Measurements from ENCODE around the gene LHFPL3.
"Not testable (repeated sequence)": the region's sequence is repeated elsewhere in the genome, so short reads cannot be mapped to it uniquely, and the experiment has no call there.

The LHFPL3 gene

DNA sequence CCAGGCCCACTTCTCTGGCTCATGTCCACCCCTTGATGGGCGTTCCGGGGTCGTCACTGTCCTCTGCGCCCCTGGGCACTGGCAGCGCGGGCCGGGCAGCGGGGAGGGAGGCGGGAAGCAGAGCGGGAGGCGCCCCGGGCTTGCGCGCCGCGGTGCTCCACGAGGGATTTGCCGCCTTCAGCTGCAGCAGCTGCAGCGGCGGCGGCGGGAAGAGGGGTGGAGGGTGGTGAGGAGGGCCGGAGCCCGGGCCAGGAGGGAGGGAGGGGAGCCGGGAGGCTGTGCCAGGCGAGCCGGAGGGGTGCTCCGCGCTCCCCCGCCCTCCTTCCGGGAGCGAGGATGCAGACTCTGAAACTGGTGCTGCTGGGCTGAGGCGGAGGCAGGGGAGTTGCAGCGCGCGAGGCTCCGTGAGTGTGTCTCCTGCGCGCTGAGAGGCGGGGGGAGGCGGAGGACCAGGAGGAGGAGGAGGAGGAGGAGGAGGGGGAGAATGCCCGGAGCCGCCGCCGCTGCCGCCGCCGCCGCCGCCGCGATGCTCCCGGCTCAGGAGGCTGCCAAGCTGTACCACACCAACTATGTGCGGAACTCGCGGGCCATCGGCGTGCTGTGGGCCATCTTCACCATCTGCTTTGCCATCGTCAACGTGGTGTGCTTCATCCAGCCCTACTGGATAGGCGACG lies at the start of gene LHFPL3:
Gene LHFPL3, plus strand, starts transcription at position 308 of the 674 bp plus-strand sequence.
- no peak for DNase-seq (ENCODE audit: low read depth)

DNA sequence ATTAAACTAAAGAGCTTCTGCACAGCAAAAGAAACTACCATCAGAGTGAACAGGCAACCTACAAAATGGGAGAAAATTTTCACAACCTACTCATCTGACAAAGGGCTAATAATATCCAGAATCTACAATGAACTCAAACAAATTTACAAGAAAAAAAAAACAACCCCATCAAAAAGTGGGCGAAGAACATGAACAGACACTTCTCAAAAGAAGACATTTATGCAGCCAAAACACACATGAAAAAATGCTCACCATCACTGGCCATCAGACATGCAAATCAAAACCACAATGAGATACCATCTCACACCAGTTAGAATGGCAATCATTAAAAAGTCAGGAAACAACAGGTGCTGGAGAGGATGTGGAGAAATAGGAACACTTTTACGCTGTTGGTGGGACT lies 46.7 kb upstream of the LHFPL3 start:
- not testable (repeated sequence) for DNase-seq (ENCODE audit: low read depth)

DNA sequence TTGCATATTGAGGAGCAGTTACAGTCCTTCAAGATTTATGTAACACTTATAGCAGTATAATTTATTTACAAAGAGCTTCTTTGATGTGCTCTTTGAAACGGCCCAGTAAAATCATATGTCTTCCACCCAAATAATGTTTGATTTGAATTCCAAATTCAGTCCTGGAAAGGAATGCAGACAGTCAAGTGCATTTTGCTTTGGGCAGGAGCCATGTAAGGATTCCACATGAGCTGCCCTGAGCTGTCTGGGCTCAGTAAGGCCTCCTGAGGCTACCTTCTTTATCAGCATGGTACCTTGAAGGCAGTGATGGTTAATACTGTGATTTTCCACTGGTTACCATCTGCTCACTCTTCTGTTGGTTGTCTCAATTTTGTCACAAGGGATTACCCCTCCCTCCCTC lies 41.6 kb upstream of the LHFPL3 start:
- no peak for DNase-seq (ENCODE audit: low read depth)

DNA sequence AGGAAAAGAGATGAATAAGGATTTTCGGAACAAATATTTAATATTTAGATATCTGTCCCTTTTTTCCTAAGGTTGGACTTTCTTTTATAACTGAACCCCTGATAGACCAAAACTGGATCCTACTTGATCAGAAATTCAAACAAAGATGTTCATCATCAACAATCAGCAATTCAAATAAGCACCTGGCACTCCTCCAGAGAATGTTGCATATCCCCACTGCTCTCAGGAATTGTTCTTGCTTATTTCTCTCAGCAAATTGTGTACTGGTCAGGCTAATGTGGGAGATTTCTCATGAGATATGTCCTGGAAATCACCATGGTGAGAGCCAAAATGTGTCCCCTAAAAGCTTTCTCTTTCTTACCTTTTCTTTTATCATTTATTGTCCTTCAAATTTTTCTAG lies 40.3 kb upstream of the LHFPL3 start:
- no peak for DNase-seq (ENCODE audit: low read depth)

DNA sequence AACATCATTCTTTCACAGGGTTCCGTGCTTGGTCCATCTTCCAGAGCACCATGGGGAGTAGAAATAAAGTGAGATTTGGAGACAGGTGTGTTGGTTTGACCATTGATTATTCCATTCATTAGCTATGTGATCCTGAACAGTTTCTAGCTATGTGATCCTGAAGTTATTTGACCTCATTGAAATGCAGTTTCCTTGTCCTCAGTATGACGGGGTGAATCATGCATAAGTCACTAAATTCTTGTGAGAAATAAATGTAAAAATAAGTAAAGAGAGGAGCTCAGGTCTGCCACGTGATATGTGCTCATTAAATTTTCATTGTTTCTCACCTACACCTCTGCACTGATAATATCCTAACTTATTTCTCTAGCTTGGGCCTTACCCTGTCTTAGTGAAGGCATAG lies 34.1 kb upstream of the LHFPL3 start:
- no peak for DNase-seq (ENCODE audit: low read depth)

DNA sequence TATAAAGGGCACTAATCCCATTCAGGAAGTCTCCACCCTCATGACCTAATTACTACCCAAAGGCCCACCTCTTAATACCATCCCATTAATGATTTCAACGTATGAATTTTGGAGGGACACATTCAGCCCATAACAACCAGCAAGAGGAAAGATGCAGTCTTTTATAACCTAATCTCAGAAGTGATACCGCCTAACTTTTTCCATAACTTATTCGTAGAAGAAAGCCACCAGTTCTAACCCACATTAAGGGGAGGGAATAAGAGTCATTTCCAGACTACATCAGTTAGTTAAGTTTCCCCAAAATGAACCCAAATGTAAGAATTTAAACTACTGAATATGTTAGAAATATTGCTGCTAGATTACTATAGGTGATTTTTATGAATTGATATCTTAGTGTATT lies 32.1 kb upstream of the LHFPL3 start:
- DNase-seq (ENCODE audit: low read depth) = no peak

DNA sequence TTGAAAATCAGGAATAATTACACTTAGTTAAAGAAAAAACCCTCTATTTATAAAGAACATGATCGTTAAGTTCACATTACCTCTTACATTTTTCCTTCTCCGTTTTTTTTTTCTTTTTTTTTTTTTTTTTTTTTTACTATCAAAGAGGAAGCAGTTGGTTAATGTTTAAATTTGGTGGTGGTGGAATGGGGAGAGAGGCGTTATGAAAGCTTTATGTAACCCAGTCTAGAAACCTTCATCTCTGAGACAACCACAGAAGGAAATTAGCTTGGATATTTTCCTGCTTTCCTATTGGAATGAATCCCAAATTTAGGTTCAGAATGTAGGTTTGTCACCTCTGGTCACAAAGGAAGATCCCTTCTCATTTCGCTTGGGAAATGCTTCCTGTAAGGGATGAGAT lies 31.5 kb upstream of the LHFPL3 start:
- DNase-seq (ENCODE audit: low read depth) = no peak

DNA sequence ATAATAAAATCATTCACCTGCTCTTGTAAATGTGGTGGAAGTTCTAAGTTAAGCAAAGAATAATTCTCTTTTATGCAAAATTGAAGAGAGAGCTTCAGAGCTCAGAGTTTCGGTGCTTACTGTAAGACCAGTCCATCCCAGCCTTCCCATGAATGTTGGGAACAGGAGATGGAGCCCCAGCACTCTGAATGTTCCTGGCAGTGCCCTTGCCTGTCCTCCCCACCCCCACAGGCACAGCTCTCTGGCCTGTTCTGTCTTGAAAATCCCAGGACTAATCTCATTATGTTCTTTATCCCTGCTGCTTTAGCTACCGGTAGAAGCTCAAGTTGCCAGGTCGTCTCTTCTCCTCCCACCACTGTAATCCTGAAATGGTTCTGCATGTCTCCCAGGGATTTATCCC lies 29.1 kb upstream of the LHFPL3 start:
- no peak for DNase-seq (ENCODE audit: low read depth)

DNA sequence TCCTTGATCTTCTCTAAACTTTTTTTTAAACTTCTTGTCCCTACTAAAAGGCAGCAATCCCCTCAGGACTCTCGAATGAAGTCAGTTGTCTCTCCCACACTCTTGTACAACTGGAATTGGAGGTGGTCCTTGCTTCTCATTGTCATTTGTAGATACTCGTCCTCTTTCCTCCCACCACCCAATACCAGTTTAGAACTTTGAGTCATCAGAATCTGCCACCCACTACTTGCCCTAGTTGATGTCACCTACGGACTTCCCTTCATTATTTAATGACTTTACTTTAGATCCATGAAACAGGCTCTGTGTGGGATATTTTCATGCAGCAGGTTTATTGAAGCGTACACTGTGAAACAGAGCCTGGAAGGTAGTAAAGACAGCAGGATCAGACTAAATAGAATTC lies 28.6 kb upstream of the LHFPL3 start:
- DNase-seq (ENCODE audit: low read depth) = no peak

DNA sequence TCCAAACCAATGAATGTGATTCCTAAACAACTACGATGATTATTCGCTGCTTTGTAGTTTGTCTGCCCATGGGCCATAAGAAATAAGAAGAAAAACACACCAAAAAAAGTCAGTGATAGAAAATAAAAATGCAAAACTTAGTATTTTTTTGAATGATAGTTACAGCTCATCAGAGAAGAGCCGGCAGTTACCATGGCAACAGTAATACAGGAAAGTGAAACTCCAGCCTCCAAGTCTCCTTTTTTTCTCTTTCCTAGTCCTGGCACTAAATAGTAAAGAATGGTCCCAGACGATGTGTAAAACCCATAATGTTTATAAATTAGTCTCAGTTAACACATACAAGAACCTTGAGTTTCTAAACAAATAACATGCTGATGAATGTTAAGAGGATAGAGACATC lies 21.6 kb upstream of the LHFPL3 start:
- no peak for DNase-seq (ENCODE audit: low read depth)

DNA sequence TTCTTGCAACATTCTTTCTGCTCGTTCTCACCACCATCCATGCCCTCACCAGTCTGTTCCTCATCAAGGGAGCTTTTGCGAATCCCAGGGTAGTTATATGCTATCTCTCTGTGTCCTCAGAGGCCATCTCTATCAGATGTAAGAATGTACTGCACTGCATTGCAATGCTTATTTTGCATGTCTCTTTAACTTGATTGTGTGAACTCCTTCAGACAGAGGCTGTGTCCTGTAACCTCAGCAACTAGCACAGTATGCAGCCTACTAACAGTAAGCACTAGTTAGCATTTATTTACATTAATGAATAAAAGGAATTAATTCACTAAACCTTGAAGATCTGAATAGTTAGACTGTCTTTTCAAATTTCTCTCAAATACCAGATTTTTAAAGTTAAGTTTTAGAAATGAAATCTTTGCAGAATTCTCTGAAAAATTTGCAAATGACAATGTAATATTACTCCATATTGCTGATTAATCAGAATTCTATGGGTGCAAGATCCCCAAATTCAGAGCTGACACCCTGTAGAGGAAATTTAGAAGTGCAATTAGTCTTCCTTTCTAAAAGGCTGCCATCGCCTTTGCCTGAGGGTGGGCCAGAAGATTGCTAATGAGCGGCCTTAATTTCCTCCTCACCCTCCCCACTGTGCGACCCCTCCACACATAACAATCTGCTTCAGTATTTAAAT lies 10.3 kb upstream of the LHFPL3 start:
- no peak for DNase-seq (ENCODE audit: low read depth)

DNA sequence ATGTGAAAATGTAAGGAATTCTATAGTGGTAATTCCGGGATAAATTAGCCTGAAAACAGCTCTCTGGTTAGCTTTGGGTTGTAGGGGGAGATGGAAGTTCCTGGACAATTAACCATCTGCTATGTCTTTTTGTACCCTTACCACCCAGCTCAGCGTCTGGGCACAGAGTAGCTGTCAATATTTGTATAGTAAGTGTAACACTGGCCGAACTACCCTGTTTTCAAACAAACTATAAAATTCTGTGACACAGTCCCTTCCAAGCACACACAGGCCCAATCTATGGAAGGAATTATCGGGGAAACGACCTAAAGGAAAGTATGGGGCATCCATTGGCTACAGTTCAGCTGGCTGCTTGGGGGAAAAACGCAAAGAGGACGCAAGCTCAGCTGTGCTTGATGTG lies 869 bp upstream of the LHFPL3 start:
- no peak for DNase-seq (ENCODE audit: low read depth)

DNA sequence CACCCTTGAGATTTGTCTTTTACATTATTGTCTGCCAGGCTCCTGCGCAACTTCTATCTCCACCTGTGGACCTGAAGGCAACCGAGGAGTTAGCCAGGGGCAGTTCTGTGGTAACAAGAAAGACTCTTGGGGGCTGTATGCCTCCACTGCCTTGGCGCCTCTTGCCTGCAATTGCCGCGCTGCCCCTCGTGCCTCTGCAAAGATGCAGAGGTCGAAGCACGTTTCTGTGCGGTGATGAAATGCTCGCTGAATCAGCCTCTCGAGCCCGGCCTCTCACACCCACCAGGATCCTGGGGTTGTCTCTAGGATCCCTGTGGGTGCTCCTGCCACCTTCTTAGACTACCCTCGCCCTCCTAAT lies 486 bp upstream of the LHFPL3 start:
- DNase-seq (ENCODE audit: low read depth) = no peak

DNA sequence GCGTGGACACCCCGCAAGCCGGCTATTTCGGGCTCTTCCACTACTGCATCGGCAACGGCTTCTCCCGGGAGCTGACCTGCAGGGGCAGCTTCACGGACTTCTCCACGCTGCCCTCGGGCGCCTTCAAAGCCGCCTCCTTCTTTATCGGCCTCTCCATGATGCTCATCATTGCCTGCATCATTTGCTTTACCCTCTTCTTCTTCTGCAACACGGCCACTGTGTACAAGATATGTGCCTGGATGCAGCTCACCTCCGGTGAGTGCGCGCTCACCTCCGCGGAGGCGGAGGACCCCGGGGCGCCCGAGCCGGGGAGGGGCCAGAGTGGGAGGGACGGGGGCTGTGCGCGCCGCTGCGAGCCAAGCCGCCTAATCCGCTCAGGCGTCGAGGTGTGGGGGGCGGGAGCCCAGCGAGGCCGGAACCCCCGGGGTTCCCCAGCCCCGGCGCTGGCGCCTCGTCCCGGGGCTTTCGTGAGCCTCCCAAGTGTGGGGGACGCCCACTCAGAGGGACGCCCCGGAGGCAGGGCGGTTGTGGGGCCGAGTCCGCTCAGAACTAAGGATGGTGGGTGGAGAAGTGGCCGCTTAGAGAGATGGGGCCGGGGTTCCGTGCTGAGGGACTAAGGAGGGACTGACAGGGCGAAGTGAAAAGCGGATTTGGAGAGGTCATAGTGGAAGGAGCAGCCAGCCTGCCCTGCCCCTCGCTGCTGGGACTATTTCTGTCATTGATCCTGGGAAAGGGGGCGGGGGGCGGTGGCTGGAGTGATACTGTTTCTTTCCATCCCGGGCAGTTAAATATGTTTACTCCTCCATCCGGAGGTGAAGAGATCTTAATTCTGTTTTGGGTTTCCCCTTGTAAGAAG lies 795 bp downstream of the LHFPL3 start:
- no peak for DNase-seq (ENCODE audit: low read depth)

DNA sequence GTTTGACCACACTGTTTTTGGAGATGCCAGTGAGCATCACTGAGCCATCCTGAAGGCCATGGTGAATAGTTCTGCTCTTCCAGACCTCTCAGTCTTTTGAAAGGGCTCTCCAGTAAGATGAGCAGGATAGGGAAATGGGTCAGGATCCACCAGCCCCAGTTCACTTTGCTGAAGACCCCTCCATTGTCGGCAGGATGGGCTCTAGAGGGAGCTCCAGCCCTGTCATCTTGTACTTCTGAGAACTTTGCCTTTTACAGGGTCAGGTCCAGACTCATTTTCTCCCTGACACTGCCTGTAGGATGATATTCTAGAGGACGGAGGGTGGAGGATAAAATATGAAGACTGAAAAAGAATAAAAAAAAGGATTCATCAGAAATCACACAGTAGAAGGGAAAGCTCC lies 13.1 kb downstream of the LHFPL3 start:
- no peak for DNase-seq (ENCODE audit: low read depth)

DNA sequence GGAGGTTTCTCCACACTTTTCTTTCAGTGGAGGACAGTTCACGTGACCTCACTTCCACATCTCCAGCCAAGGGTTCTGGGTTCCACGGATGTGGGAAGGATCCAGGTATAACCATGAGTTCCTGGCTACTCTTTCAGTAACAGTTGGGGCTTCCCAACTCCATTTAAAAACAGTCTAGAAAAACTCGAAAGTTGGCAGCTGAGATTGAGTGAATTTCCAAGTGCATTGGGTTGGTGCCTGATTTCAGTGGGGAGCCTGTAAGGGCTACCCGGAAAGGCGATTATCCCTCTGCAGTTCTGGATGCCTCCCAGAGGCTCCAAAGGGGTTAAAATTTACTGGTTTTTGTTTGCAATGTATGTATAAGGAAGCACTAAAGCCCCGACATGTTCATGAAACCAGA lies 24.3 kb downstream of the LHFPL3 start:
- DNase-seq (ENCODE audit: low read depth) = no peak

DNA sequence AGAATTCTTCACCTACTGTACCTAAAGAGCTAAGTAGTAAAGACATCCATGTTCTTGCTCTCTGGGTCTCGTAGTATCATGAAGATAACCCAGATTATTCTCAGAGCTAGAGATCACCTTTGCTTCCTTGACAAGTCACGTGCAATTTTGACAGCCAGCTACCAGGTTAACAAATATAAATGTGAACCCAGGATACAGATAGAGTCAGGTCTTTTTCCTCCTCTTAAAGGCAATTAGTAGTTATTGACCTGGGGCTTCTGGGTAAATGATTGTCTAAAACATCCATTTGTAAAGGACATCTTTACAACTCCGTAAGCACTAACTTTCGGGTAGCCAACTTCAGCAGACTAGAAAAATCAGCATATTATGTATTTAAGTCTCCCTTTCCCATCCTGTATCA lies 28.8 kb downstream of the LHFPL3 start:
- no peak for DNase-seq (ENCODE audit: low read depth)

DNA sequence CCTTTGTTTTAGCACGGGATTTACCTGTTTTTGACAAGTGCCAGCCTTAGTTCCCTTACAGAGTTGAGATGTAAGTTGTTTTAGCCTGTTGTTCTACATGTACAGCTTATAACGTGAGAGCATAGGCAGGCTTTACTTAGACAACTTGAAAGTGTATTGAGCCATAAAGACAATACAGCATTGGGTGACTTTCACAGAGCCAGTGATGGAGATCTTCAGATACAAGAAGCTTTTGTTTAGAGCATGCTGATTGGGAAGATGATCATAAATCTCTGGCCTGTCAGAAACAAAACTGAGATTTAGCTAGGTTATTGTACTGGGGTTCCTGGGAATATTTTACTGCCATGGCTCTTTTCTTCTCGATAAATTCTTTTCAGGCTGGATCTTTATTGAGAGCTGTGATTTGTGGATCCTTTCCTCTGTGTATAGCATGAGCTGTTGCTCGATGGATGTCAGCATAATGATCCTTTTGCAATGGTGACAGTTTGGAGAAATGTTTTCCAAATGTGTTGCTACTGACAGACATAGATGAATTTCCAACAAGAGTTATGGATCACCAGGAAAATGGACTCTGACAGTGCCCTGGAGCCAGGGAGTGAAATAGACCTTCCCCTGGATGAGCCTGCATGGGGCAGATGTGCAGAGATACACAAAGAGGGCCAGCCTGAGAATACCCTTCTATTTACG lies 30.2 kb downstream of the LHFPL3 start:
- DNase-seq (ENCODE audit: low read depth) = no peak

DNA sequence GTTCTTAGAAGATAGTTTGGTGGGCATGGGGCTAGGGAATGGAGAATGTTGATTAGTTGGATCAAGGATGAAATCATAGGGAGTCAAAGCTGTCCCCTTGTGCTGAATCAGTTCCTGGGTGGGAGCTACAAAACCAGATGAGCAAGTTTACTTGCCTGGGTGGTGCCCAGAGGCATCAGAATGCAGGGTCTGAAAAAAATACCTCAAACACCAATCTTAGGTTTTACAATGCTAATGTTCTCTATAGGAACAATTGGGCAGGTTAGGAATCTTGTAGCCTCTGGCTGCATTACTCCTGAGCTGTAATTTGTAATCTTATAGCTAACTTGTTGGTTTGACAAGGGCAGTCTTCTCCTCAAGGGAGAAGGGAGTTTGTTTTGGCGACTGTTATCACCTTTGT lies 34.4 kb downstream of the LHFPL3 start:
- no peak for DNase-seq (ENCODE audit: low read depth)

DNA sequence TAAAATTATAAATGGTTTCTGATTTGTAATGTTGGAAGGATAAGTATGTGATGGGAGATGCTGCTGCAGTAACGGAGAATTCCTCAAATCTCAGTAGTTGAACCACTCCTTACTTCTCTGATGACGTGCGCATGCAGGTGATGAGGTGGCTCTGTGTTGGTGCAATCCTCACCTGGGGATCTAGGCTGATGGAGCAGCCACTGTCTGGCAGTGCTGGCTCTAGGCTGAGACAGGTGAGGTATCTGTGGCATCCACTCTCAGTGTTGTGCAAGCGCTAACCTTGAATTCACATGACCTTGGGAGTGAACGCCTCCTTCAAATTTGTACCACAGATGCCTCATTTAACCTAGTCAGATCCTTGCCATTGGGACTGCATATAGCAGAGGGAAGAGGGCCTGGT lies 35.0 kb downstream of the LHFPL3 start:
- DNase-seq (ENCODE audit: low read depth) = no peak

DNA sequence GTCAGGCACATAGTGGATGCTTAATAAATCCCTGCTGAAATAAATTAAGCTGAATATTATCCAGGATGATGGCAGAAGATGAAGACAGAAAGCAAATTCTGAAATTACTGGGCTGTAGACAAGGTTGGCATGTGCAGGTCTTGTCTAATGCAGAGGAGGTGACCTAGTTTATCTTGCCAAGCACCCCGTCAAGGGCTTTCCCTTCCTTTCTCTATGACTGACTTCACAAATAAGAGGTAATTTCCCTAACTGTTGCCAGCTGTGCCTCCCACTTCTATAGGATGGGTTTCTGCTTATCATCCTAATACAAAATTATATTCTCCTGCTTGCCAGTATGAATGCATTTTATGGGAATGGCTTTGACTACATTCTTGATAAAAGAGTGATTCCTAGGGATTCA lies 38.0 kb downstream of the LHFPL3 start:
- DNase-seq (ENCODE audit: low read depth) = no peak

DNA sequence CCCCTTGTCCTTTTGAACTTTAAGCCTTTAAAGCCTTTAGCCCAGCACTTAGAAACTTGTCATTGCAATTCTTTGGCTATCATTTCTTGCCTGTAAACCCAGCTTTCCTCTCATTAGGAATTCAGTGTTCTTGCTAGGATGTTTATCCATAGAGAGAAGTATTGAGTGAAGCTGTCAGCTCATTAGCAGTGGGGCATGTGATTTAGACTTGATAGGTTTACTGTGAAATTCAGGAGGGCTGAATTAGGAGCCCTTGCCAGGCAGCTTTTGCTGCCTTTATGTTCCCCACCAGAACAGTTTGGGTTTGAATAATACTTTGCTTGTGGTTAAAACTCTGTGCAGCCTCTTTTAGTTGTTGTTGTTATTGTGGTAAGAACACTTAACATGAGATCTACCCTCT lies 39.5 kb downstream of the LHFPL3 start:
- DNase-seq (ENCODE audit: low read depth) = no peak

Measured in fibroblast of the conjunctiva (primary cell).